Right renal pelvis (tissue), 4 donors: ENCODE measurements around the gene PRTG. TPM values are rescaled to one million over a fixed set of nuclear protein-coding genes. Genes with fewer than 3 reads are reported as not detected.
A peak's percentile ranks its signal among the peaks of the same experiment; 100 is the strongest.
"Not testable (repeated sequence)": the region's sequence is repeated elsewhere in the genome, so short reads cannot be mapped to it uniquely, and the experiment has no call there.

Source experiments
- DNase-seq, 4 donors: peaks; one replicate each; pipeline ENCODE4 v3.0.0-alpha.2; 2013; ENCODE audit warnings: low read depth in 4 of 4, low spot score in 3 of 4, missing footprints in 1 of 4
- polyA plus RNA-seq, 4 donors: library from polyadenylated mRNA; unstranded; fragments of 120-200 nt; gene quantifications; one replicate each; pipeline ENCODE4 v1.2.1, GENCODE V29; 2013; ENCODE audit not compliant: insufficient read length in 4 of 4

The PRTG gene
- 10 to 100 TPM; 11.0 to 14.2 (median 13.6) TPM for polyA plus RNA-seq

GRCh38 chr15:55742927-55743728 is at the start of gene PRTG:
Gene PRTG, minus strand, starts transcription at chr15:55743152. Its CDS starts 221 bp downstream, at chr15:55742931.
- peak in 3 of 4 donors; percentile 59 to 66 (median 66) for DNase-seq

DNA sequence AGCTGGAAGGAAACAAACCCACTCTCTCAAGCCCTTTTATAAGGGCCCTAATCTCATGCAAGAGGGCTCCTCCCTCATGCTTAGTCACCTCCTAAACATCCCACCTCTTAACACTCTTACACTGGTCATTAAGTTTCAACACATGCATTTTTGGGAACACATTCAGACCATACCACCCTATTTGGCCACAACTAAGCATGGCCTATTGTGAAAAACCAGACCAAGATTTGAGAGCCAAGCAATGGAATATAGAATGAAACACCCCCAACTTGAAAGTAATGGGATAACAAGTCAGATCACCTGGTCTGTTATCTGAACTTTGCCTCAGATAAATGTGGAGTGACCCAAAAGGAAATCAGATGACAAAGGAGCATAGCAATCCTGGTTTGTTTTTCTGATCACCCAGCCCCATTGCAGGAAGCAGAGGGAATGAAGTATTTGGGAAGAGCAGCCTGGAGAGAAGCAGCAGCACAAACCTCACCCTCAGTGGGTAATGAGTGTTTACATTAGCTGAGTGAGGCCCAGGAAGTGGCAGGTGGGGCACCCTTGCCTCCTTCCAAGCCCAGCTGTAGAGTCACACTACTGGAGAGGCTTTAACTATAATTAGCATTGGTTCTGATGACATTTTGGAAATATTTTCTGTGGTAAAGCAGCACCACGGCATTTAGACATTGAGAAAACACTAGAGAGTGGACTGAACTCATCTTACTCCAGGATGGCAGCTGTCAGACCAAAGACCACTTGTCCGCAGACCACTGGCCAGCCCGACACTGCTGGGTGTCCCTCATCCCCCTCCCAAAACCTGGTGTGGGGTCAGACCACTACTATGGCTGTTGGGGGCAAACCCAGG is 48.8 kb upstream of the PRTG start:
- no peak for DNase-seq

DNA sequence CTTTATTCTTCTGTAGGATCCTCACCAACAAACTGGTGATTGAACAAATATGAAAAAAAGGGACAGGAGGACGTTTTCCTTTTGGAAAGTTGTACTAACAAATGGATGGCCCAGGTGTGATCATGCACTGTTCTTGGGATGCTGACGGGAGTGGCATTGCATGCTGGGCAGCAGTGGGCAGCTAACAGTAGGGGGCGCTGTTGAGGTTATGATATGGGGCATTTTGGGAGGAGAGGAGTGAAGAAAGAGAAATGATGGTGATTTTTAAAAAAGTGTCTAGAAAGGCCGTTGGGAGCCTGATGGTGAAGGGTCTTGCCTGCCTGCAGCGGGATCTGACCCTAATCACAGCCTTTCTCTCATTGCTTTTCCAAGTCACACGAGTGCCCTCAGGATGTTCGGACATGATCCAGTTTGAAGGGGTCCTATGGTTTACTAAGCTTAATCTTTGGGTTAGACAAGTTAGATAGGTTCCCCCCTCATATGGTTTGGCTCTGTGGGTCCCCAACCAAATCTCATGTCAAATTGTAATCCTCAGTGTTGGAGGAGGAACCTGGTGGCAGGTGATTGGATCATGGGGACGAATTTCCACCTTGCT is 46.2 kb upstream of the PRTG start:
- no peak for DNase-seq

- DNase-seq = no peak
These were observed 43.4 kb upstream of the PRTG start for GRCh38 chr15:55786341-55786740.

DNA sequence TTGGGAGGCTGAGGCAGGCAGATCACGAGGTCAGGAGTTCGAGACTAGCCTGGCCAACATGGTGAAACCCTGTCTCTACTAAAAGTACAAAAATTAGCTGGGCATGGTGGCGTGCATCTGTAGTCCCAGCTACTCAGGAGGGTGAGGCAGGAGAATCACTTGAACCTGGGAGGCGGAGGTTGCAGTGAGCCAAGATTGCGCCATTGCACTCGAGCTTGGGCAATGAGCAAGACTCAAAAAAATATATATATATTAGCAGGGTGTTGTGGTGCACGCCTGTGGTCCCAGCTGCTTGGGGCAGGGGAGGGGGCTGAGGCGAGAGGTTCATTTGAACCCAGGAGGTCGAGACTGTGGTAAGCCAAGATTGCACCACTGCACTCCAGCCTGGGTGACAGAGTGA is 42.6 kb upstream of the PRTG start:
- not testable (repeated sequence) for DNase-seq

GRCh38 chr15:55784286-55784685 is 41.3 kb upstream of the PRTG start:
- DNase-seq = no peak

DNA sequence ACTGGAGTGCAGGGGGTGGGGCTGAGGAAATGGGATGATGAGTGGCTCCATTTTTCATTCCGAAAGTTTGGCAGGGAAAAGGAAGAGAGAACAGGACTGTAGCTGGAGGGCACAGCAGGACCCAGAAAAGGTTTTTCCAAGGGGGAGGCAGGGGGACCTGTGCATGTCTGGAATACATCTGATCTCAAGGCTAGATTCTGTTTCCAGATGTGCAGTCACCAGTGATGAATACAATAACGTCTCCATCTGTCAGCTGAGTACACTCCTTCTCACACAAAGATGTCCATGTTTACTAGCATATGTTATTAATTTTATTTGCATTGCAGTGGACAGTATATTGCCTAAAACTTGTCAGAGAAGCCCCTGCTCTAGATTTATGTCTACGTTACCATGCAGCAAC is 39.9 kb upstream of the PRTG start:
- no peak for DNase-seq

DNA sequence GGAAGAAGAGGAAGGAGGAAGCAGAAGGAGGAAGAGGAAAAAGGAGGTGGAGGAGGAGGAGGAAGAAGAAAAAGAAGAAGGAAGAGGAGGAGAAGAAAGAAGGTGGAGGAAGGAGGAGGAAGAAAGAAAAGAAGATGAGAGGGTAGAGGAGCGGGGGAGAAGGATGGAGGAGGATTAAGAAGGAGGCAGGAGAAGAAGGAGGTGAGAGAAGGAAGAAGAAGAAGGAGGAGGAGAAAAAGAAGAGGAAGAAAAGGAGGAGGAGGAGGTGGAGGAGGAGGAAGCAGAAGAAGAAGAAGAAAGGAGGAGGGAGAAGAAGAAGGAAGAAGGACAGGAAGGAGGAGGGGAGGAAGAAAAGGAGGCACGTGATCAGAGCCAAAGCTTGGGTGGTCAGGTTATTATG is 37.3 kb upstream of the PRTG start:
- no peak for DNase-seq

GRCh38 chr15:55778932-55779331 is 36.0 kb upstream of the PRTG start:
- DNase-seq = no peak

DNA sequence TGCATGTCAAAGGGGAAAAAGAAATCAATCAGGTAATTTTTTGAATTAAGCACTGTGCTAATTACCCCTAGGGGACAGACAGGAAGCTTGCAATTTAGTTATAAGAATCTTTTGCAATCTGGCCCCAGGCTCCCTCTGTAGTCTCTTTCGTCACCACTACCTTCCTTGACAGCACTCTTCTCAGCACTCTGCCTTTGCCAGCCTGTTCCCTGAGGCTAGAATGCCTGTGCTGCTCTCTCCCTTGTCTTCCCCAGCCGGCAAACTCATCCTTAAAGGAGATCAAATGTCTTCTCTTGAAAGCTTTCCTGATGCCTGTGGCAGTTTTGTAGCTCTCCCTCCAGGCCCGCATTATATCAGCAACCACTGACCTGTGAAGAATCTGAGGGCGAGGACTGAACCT is 32.4 kb upstream of the PRTG start:
- no peak for DNase-seq

DNA sequence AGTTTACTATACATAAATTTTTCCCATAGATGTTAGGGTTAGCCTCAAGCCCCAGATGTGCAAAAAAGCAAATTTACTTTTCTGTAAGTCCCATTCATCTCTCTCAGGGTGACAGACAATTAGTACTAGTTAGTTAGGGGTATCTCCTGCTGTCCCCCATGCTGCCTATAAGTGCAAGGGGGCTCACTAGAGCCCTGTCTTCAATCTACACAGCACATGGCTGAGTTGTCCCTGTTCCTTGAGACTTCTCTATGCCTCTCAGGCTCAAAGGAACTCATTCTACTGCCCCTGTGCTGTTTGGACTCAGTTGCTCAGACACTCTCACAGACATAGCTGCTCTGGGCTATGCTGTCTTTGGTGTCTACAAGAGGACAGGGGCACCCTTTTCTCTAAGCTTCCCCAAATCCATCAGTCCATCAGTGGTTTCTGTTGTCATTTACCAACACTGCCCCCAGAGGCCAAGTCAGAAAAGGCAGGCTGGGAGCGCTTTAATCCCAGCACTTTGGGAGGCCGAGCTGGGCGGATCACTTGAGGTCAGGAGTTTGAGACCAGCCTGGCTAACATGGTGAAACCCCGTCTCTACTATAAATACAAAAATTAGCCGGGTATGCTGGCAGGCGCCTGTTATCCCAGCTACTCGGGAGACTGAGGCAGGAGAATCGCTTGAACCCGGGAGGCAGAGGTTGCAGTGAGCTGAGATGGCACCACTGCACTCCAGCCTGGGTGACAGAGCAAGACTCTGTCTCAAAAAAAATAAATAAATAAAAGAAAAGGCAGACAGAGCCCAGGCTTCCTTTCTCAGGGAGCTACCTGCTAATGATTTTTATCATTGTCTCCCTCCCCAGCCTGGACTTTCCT is 31.4 kb upstream of the PRTG start:
- DNase-seq = no peak

- DNase-seq = no peak
These were observed 27.9 kb upstream of the PRTG start for GRCh38 chr15:55770806-55771205.

GRCh38 chr15:55770261-55770660 is 27.3 kb upstream of the PRTG start:
- no peak for DNase-seq

DNA sequence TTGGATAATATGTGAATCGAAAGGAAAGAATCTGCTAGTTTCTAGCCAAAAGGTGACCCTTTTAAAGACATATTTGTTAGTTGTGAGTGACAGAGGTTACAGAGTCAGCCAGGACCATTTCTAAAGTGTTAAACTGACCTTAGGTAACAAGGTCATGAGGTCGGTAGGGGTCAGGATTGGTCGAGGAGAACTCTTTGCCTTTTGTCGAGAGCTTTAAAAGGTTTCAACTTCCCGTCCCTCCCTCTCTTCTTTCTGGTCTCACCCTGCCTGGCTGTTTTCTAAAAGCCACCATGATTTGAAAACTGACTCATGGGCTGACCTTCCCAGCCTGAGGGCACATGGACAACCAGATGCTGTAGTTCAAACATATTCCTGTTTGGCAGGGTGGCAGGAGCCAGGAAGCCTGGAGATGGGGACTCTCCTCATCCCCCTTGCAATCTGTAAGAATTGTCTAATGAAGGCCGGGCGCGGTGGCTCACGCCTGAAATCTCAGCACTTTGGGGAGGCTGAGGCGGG is 25.8 kb upstream of the PRTG start:
- DNase-seq = no peak

GRCh38 chr15:55766676-55767075 is 23.7 kb upstream of the PRTG start:
- DNase-seq = no peak

DNA sequence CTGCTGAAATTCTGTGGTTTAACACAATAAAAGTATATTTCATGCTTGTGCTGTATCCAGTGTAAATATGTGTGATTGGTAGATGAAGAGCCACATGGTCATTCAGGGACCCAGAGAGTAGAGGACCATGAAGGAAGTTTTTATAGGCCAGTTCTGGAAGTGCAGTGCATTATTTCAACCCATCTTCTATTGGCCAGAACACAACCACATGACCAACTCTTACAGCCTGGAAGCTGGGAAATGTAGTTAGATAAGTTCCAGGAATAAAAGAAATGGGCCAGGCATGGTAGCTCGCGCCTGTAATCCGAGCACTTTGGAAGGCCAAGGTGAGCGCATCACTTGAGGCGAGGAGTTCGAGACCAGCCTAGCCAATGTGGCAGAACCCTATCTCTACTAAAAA is 21.4 kb upstream of the PRTG start:
- no peak for DNase-seq

DNA sequence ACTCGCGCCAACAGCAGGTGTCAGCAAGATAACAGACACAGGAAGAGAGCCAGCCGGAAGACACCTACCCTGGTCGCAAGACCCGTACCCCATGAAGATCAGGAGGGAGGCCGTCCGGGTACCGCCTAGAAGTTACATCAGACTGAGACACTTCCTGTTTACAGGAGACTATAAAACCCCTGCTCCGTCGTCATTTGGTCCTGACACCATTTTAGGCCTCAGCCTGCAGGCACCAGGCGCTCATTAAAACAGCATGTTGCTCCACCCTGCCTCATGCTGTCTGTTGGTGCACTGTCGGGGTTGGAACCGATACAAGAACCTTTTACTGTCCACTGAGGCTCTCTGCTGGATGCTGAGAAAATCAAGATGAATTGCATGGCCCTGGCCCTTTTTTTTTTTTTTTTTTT is 15.6 kb upstream of the PRTG start:
- no peak for DNase-seq

- not testable (repeated sequence) for DNase-seq
These were observed 10.5 kb upstream of the PRTG start for GRCh38 chr15:55753433-55753832.

DNA sequence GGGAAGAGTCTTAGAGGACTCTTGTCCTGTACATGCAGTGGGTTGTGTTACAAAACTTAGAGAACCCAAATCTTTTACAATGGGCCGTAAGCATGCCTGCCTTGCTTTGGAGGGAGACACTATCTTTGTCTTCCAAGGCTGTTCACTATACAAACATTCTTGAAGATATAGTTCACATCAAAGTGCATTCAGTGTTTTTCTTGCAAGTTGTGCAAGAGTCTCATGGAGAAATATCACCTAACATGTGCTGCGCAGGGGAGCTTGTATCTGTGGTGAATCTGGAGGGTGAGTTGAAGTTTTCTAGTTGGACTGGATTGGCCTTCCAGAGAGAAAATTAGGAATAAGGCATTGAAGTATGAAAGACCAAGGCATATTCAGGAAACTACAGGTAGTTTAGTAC is 7.8 kb upstream of the PRTG start:
- no peak for DNase-seq
